ENCODE data around the gene ZBTB39.

DNA sequence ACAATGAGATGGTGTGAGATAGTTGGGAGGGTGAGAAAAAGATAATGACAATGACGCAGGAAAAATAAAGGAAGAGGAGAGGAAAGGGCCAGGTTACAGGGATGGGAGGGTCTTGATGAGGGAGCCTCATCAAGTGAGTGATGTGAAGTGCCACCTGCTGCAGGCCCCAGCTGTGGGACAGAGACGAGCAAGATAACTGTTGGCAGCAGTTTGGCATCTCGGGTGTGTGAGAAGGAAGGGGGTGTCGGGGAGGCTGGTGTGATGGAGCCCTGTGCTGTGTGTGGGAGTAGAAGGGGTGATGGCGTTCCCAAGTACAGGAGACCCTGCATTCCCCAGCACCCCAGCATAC is 21.4 kb upstream of the ZBTB39 start:
- TF ChIP-seq, protein P1, sequence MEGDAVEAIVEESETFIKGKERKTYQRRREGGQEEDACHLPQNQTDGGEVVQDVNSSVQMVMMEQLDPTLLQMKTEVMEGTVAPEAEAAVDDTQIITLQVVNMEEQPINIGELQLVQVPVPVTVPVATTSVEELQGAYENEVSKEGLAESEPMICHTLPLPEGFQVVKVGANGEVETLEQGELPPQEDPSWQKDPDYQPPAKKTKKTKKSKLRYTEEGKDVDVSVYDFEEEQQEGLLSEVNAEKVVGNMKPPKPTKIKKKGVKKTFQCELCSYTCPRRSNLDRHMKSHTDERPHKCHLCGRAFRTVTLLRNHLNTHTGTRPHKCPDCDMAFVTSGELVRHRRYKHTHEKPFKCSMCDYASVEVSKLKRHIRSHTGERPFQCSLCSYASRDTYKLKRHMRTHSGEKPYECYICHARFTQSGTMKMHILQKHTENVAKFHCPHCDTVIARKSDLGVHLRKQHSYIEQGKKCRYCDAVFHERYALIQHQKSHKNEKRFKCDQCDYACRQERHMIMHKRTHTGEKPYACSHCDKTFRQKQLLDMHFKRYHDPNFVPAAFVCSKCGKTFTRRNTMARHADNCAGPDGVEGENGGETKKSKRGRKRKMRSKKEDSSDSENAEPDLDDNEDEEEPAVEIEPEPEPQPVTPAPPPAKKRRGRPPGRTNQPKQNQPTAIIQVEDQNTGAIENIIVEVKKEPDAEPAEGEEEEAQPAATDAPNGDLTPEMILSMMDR (IDR thresholded peaks at IDR 0.05; ENCODE audit: control extremely low read depth in 1 of 3, insufficient read depth in 1 of 3, low read depth in 1 of 3, low read length in 3 of 3), result no peak
- TF ChIP-seq JUN (IDR thresholded peaks at IDR 0.05; ENCODE audit: low read depth, low read length), result no peak
- no peak for TF ChIP-seq GABPA (IDR thresholded peaks at IDR 0.05; ENCODE audit: borderline replicate concordance, insufficient read depth, low read length)
- TF ChIP-seq RFX5 (IDR thresholded peaks at IDR 0.05; ENCODE audit: borderline replicate concordance, low read depth, low read length), result no peak
- TF ChIP-seq, protein P2, sequence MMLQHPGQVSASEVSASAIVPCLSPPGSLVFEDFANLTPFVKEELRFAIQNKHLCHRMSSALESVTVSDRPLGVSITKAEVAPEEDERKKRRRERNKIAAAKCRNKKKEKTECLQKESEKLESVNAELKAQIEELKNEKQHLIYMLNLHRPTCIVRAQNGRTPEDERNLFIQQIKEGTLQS (IDR thresholded peaks at IDR 0.05; ENCODE audit: insufficient read depth, low read depth, low read length), result no peak
- TF ChIP-seq POLR2A (IDR thresholded peaks at IDR 0.05; ENCODE audit: control extremely low read depth in 1 of 2, low read depth in 2 of 2, low read length in 2 of 2), result no peak
- no peak for TF ChIP-seq SP2 (IDR thresholded peaks at IDR 0.05; ENCODE audit: low read length)
- no peak for TF ChIP-seq EZH2 (IDR thresholded peaks at IDR 0.05; ENCODE audit: low read depth, low read length, severe bottlenecking)
- TF ChIP-seq YY1 (IDR thresholded peaks at IDR 0.05; ENCODE audit: low read depth, low read length), result no peak

All from H1 (cell line).